ENCODE results near the gene PMF1. TPM values are rescaled to one million over a fixed set of nuclear protein-coding genes. Genes with fewer than 3 reads are reported as not detected.

The PMF1 gene
- total RNA-seq, 1 donor from 2014 or later, result 80.9 TPM

- DNase-seq (ENCODE audit: low spot score, unreplicated experiment), result no peak
- Mint-ChIP-seq H3K4me3 (ENCODE audit: low read depth) (no peak overlapping the region), H3K36me3 (ENCODE audit: insufficient read depth) (peaks cover 14% of the 10 kb centered on the region), H3K27me3 (no peaks in the 10 kb centered on the region), H3K27ac (peak overlapping the region; percentile 64), H3K9me3 (ENCODE audit: low read depth) (no peaks in the 10 kb centered on the region), H3K4me1 (ENCODE audit: low read depth) (no peaks in the 10 kb centered on the region)
- TF ChIP-seq, protein P1, sequence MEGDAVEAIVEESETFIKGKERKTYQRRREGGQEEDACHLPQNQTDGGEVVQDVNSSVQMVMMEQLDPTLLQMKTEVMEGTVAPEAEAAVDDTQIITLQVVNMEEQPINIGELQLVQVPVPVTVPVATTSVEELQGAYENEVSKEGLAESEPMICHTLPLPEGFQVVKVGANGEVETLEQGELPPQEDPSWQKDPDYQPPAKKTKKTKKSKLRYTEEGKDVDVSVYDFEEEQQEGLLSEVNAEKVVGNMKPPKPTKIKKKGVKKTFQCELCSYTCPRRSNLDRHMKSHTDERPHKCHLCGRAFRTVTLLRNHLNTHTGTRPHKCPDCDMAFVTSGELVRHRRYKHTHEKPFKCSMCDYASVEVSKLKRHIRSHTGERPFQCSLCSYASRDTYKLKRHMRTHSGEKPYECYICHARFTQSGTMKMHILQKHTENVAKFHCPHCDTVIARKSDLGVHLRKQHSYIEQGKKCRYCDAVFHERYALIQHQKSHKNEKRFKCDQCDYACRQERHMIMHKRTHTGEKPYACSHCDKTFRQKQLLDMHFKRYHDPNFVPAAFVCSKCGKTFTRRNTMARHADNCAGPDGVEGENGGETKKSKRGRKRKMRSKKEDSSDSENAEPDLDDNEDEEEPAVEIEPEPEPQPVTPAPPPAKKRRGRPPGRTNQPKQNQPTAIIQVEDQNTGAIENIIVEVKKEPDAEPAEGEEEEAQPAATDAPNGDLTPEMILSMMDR (IDR thresholded peaks at IDR 0.05; ENCODE audit: unreplicated experiment), result no peak
These were observed 20.8 kb downstream of the PMF1 start for GRCh38 chr1:156233426-156234127.

- peaks cover 18% of the 10 kb centered on the region for H3K36me3 Mint-ChIP-seq (ENCODE audit: insufficient read depth)
- H3K4me3 Mint-ChIP-seq (ENCODE audit: low read depth), result no peak overlapping the region
- H3K27ac Mint-ChIP-seq, result no peak overlapping the region
- no peaks in the 10 kb centered on the region for H3K27me3 Mint-ChIP-seq
- H3K4me1 Mint-ChIP-seq (ENCODE audit: low read depth), result no peaks in the 10 kb centered on the region
- no peaks in the 10 kb centered on the region for H3K9me3 Mint-ChIP-seq (ENCODE audit: low read depth)
- TF ChIP-seq, protein P1 (IDR thresholded peaks at IDR 0.05; ENCODE audit: unreplicated experiment), result no peak
- no peak for DNase-seq (ENCODE audit: low spot score, unreplicated experiment)
These were observed 23.4 kb downstream of the PMF1 start for GRCh38 chr1:156236164-156236563.

DNA sequence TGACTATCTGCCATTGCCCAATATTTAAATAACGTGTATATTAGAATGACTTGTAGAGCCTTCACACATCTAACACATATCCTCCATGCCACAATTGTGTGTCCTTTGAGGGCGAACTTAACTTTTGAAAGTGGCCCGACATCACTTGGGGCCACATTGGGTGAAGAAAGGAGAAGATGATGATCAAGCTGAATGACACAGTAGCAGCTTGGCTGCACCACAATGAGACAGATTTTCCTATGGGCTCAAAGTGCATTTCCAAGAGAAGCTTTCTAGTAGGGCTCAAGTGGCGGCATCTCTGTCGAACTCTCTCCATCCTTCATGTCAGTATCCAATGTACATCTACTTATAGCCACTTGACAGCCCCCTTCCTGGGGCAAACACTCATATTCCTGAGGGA is 25.4 kb downstream of the PMF1 start:
- Mint-ChIP-seq H3K36me3 (ENCODE audit: insufficient read depth) (peaks cover 18% of the 10 kb centered on the region), H3K27ac (no peak overlapping the region), H3K4me1 (ENCODE audit: low read depth) (no peaks in the 10 kb centered on the region), H3K9me3 (ENCODE audit: low read depth) (no peaks in the 10 kb centered on the region), H3K4me3 (ENCODE audit: low read depth) (no peak overlapping the region), H3K27me3 (no peaks in the 10 kb centered on the region)
- DNase-seq (ENCODE audit: low spot score, unreplicated experiment), result no peak
- TF ChIP-seq, protein P1 (IDR thresholded peaks at IDR 0.05; ENCODE audit: unreplicated experiment), result no peak

DNA sequence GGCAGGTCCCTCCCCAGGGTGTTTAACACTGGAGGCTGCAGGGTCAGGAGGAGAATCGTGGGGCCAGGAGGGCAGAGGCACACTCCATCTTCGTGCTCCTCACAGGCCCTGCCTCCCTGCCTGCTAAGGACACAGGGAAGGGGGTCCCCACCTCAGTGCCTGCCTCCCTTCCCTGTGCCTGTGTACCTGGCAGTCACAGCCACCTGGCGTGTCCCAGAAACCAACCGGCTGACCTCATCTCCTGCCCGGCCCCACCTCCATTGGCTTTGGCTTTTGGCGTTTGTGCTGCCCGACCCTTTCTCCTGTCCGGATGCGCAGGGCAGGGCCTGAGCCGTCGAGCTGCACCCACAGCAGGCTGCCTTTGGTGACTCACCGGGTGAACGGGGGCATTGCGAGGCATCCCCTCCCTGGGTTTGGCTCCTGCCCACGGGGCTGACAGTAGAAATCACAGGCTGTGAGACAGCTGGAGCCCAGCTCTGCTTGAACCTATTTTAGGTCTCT is 28.6 kb downstream of the PMF1 start:
- DNase-seq (ENCODE audit: low spot score, unreplicated experiment), result no peak

DNA sequence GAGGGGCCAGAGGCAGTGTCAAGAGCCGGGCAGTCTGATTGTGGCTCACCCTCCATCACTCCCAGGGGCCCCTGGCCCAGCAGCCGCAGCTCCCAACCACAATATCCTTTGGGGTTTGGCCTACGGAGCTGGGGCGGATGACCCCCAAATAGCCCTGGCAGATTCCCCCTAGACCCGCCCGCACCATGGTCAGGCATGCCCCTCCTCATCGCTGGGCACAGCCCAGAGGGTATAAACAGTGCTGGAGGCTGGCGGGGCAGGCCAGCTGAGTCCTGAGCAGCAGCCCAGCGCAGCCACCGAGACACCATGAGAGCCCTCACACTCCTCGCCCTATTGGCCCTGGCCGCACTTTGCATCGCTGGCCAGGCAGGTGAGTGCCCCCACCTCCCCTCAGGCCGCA is 29.1 kb downstream of the PMF1 start, which contains the start of gene BGLAP:
TSS of gene BGLAP (plus strand) at position 259 of the 400 bp plus-strand sequence. CDS start at position 307, 48 bp downstream.
- no peaks in the 10 kb centered on the region for H3K27me3 Mint-ChIP-seq
- H3K27ac Mint-ChIP-seq, result peak within 1 kb of the TSS; percentile 76
- no peaks in the 10 kb centered on the region for H3K9me3 Mint-ChIP-seq (ENCODE audit: low read depth)
- TF ChIP-seq, protein P1 (IDR thresholded peaks at IDR 0.05; ENCODE audit: unreplicated experiment), result no peak
- H3K4me3 Mint-ChIP-seq (ENCODE audit: low read depth), result no peak within 1 kb of the TSS
- peaks cover 10% of the 10 kb centered on the region for H3K36me3 Mint-ChIP-seq (ENCODE audit: insufficient read depth)
- DNase-seq (ENCODE audit: low spot score, unreplicated experiment), result no peak
- no peaks in the 10 kb centered on the region for H3K4me1 Mint-ChIP-seq (ENCODE audit: low read depth)

More for the DNA sequence above, 28.6 kb downstream of the PMF1 start:
- Mint-ChIP-seq H3K27me3 (no peaks in the 10 kb centered on the region), H3K36me3 (ENCODE audit: insufficient read depth) (peaks cover 12% of the 10 kb centered on the region), H3K27ac (no peak overlapping the region), H3K4me3 (ENCODE audit: low read depth) (no peak overlapping the region), H3K9me3 (ENCODE audit: low read depth) (no peaks in the 10 kb centered on the region), H3K4me1 (ENCODE audit: low read depth) (no peaks in the 10 kb centered on the region)
- TF ChIP-seq, protein P1 (IDR thresholded peaks at IDR 0.05; ENCODE audit: unreplicated experiment), result no peak
